Breast epithelium (tissue), 4 donors: ENCODE results near the gene RALGPS2. TPM values are rescaled to one million over a fixed set of nuclear protein-coding genes. Genes with fewer than 3 reads are reported as not detected.

Experiments used
- DNase-seq, 2 donors: peaks; one replicate each; pipeline ENCODE4 v3.0.0-alpha.2; 2019; ENCODE audit warnings: low spot score in 2 of 2
- H3K27ac ChIP-seq, 2 donors: fragments of 200-600 bp; sonication (generic) in 1 of 2; one replicate each; pipeline ENCODE4 v1.5.1; 2016 to 2019; ENCODE audit warnings: mild to moderate bottlenecking in 1 of 2
- H3K27me3 ChIP-seq, 2 donors: fragments of 200-600 bp; sonication (generic) in 1 of 2; one replicate each; pipeline versions ENCODE4 v1.5.1 to v1.6.0; 2017 to 2019; ENCODE audit warnings: control low read depth in 1 of 2, mild to moderate bottlenecking in 1 of 2
- H3K36me3 ChIP-seq: fragments of 200-600 bp; one replicate; pipeline ENCODE4 v1.5.1; 2019
- H3K4me1 ChIP-seq, 2 donors: fragments of 200-600 bp; sonication (generic); one replicate each; pipeline ENCODE4 v1.5.1; 2016 to 2019; ENCODE audit warnings: control low read depth in 1 of 2
- H3K4me3 ChIP-seq, 3 donors: fragments of 200-600 bp; sonication (generic); 1 replicate in 2 of 3; 2 replicates in 1 of 3; pipeline ENCODE4 v1.5.1; 2016 to 2019; ENCODE audit warnings: mild to moderate bottlenecking in 3 of 3, moderate library complexity in 2 of 3
- H3K9me3 ChIP-seq, 2 donors: fragments of 200-600 bp; sonication (generic) in 1 of 2; one replicate each; pipeline ENCODE4 v1.5.1; 2016 to 2019; ENCODE audit warnings: control low read depth in 1 of 2
- CTCF ChIP-seq, 3 donors: fragments of 450-650 bp; IDR thresholded peaks; one replicate each; pipeline ENCODE4 v1.5.1; 2016 to 2017; ENCODE audit warnings: antibody characterized with exemption in 3 of 3, mild to moderate bottlenecking in 3 of 3, moderate library complexity in 3 of 3
- POLR2A ChIP-seq: fragments of 450-650 bp; IDR thresholded peaks from one replicate; pipeline ENCODE4 v1.6.1; 2016; ENCODE audit warnings: antibody characterized with exemption, mild to moderate bottlenecking, moderate library complexity
- POLR2AphosphoS5 ChIP-seq, 3 donors: sonication (generic); formaldehyde crosslinking; IDR thresholded peaks; one replicate each; pipeline ENCODE4 v1.6.1; 2017; ENCODE audit warnings: antibody characterized with exemption in 3 of 3
- intact Hi-C: fragments of 100-400 bp; cut with DNase I; formaldehyde crosslinking; loops from one replicate; pipeline ENCODE4 v1.15.1; 2023; ENCODE audit warnings: low total_unique reads
- total RNA-seq, 3 donors: library from RNA; depleted of rRNA; stranded (reverse); fragments of >200 nt; gene quantifications; one replicate each; pipeline ENCODE4 v1.1.0, GENCODE V29; 2016

RALGPS2 gene
- total RNA-seq, 3 donors from 2014 or later, result 4.8 to 45.2 (median 43.3) TPM

- H3K4me3 ChIP-seq, result no peak overlapping the region
- H3K36me3 ChIP-seq, result no peaks in the 10 kb centered on the region
- H3K27ac ChIP-seq, result no peak overlapping the region
- no peaks in the 10 kb centered on the region for H3K27me3 ChIP-seq
- H3K9me3 ChIP-seq, result no peaks in the 10 kb centered on the region
- TF ChIP-seq POLR2A (no peak), POLR2AphosphoS5 (IDR thresholded peaks at IDR 0.05) (no peak), CTCF (IDR thresholded peaks at IDR 0.05) (no peak)
- DNase-seq, result no peak
- intact Hi-C loops, result no loop called here
- H3K4me1 ChIP-seq, result no peaks in the 10 kb centered on the region
Observed at GRCh38 chr1:178683291-178683690, 41.8 kb upstream of the RALGPS2 start.

- no peaks in the 10 kb centered on the region for H3K27me3 ChIP-seq
- no peaks in the 10 kb centered on the region for H3K9me3 ChIP-seq
- no peak overlapping the region for H3K27ac ChIP-seq
- no peak for DNase-seq
- H3K36me3 ChIP-seq, result no peaks in the 10 kb centered on the region
- H3K4me1 ChIP-seq, result no peaks in the 10 kb centered on the region
- intact Hi-C loops, result no loop called here
- H3K4me3 ChIP-seq, result no peak overlapping the region
- TF ChIP-seq CTCF (IDR thresholded peaks at IDR 0.05) (no peak), POLR2AphosphoS5 (IDR thresholded peaks at IDR 0.05) (no peak), POLR2A (no peak)
Observed at GRCh38 chr1:178684111-178684510, 40.9 kb upstream of the RALGPS2 start.

GRCh38 chr1:178684542-178685000 lies 40.5 kb upstream of the RALGPS2 start:
- DNase-seq, result no peak
- no peaks in the 10 kb centered on the region for H3K4me1 ChIP-seq
- H3K27ac ChIP-seq, result no peak overlapping the region
- no peaks in the 10 kb centered on the region for H3K9me3 ChIP-seq
- no peaks in the 10 kb centered on the region for H3K36me3 ChIP-seq
- no peaks in the 10 kb centered on the region for H3K27me3 ChIP-seq
- no peak for TF ChIP-seq POLR2AphosphoS5 (IDR thresholded peaks at IDR 0.05)
- intact Hi-C loops, result no loop called here
- H3K4me3 ChIP-seq, result no peak overlapping the region

- no peak for DNase-seq
- TF ChIP-seq POLR2A, result no peak
- no peak for TF ChIP-seq POLR2AphosphoS5 (IDR thresholded peaks at IDR 0.05)
- TF ChIP-seq CTCF (IDR thresholded peaks at IDR 0.05), result no peak
- no peaks in the 10 kb centered on the region for H3K27me3 ChIP-seq
- H3K36me3 ChIP-seq, result no peaks in the 10 kb centered on the region
- H3K9me3 ChIP-seq, result no peaks in the 10 kb centered on the region
- H3K4me3 ChIP-seq, result no peak overlapping the region
- no peaks in the 10 kb centered on the region for H3K4me1 ChIP-seq
- intact Hi-C loops, result no loop called here
- H3K27ac ChIP-seq, result no peak overlapping the region
Observed at GRCh38 chr1:178686407-178686806, 38.6 kb upstream of the RALGPS2 start.

- H3K27me3 ChIP-seq, result no peaks in the 10 kb centered on the region
- H3K4me1 ChIP-seq, result no peaks in the 10 kb centered on the region
- TF ChIP-seq POLR2A (no peak), POLR2AphosphoS5 (IDR thresholded peaks at IDR 0.05) (peak in 1 of 3 donors; percentile 50)
- DNase-seq, result no peak
- H3K27ac ChIP-seq, result peak overlapping the region in 1 of 2 donors; percentile 7
- no peaks in the 10 kb centered on the region for H3K36me3 ChIP-seq
- intact Hi-C loops, result no loop called here
- H3K9me3 ChIP-seq, result no peaks in the 10 kb centered on the region
- no peak overlapping the region for H3K4me3 ChIP-seq
Observed at GRCh38 chr1:178688244-178688643, 36.8 kb upstream of the RALGPS2 start.

- no peaks in the 10 kb centered on the region for H3K27me3 ChIP-seq
- no peaks in the 10 kb centered on the region for H3K4me1 ChIP-seq
- no peak overlapping the region for H3K27ac ChIP-seq
- no peaks in the 10 kb centered on the region for H3K36me3 ChIP-seq
- H3K4me3 ChIP-seq, result no peak overlapping the region
- intact Hi-C loops, result loop anchor here (5.0 kb wide), 1 partner anchor 868 kb away; no protein-coding TSS in a partner anchor
- DNase-seq, result no peak
- TF ChIP-seq POLR2AphosphoS5 (IDR thresholded peaks at IDR 0.05) (no peak), CTCF (IDR thresholded peaks at IDR 0.05) (no peak), POLR2A (no peak)
- no peaks in the 10 kb centered on the region for H3K9me3 ChIP-seq
Observed at GRCh38 chr1:178689769-178690168, 35.3 kb upstream of the RALGPS2 start.
